Measurements from ENCODE around the gene RBM18.

DNA sequence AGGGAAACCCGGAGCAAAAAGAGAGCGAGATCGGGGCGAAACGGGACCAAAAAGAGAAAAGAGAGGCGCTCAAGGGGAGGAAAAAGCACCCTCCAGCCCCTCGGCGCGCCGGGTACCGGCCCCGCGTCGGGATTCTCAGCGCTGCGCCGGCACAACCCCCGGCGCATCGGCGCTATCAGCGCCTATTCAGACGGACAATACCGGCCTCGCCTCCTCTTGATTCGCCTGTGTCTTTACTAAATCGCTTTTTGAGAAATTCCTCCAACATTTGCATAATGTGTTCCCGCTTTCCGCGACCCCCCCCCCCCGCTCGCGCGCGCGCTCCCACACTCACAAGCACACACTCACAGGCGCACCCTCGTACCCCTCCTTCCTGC, 36.5 kb downstream of the RBM18 start:
- TF ChIP-seq, protein P1, sequence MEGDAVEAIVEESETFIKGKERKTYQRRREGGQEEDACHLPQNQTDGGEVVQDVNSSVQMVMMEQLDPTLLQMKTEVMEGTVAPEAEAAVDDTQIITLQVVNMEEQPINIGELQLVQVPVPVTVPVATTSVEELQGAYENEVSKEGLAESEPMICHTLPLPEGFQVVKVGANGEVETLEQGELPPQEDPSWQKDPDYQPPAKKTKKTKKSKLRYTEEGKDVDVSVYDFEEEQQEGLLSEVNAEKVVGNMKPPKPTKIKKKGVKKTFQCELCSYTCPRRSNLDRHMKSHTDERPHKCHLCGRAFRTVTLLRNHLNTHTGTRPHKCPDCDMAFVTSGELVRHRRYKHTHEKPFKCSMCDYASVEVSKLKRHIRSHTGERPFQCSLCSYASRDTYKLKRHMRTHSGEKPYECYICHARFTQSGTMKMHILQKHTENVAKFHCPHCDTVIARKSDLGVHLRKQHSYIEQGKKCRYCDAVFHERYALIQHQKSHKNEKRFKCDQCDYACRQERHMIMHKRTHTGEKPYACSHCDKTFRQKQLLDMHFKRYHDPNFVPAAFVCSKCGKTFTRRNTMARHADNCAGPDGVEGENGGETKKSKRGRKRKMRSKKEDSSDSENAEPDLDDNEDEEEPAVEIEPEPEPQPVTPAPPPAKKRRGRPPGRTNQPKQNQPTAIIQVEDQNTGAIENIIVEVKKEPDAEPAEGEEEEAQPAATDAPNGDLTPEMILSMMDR (IDR thresholded peaks at IDR 0.05), result no peak
- TF ChIP-seq POLR2A (IDR thresholded peaks at IDR 0.05), result no peak
